Smooth muscle cell (in vitro differentiated cells): Measurements from ENCODE around the gene EPS15. TPM values are rescaled to one million over a fixed set of nuclear protein-coding genes. Genes with fewer than 3 reads are reported as not detected.
"Not testable (repeated sequence)": the region's sequence is repeated elsewhere in the genome, so short reads cannot be mapped to it uniquely, and the experiment has no call there.

Experiments used
- DNase-seq: peaks from one replicate; lab custom pipeline; 2025; ENCODE audit not compliant: unreplicated experiment; lab: John Stamatoyannopoulos, UW
- H2AFZ ChIP-seq: fragments of 200-600 bp; sonication (generic); 2 replicates; pipeline ENCODE4 v1.6.0; 2016; ENCODE audit warnings: antibody characterized with exemption, low read depth, mild to moderate bottlenecking
- H3F3A ChIP-seq: fragments of 200-600 bp; sonication (generic); 2 replicates; pipeline ENCODE4 v1.6.0; 2017; ENCODE audit warnings: antibody characterized with exemption, low read depth
- H3K27ac ChIP-seq: fragments of 200-600 bp; sonication (generic); 2 replicates; pipeline ENCODE4 v1.5.1; 2016; ENCODE audit warnings: low read depth, mild to moderate bottlenecking
- H3K27me3 ChIP-seq: fragments of 200-600 bp; sonication (generic); 2 replicates; pipeline ENCODE4 v1.6.1; 2016; ENCODE audit warnings: low read depth, mild to moderate bottlenecking
- H3K36me3 ChIP-seq: fragments of 200-600 bp; sonication (generic); 2 replicates; pipeline ENCODE4 v1.5.1; 2016; ENCODE audit warnings: low read depth
- H3K4me1 ChIP-seq: fragments of 200-600 bp; sonication (generic); 2 replicates; pipeline ENCODE4 v1.5.1; 2016; ENCODE audit warnings: low read depth
- H3K4me2 ChIP-seq: fragments of 200-600 bp; sonication (generic); 2 replicates; pipeline ENCODE4 v1.6.0; 2016; ENCODE audit warnings: mild to moderate bottlenecking
- H3K4me3 ChIP-seq: fragments of 200-600 bp; sonication (generic); 2 replicates; pipeline ENCODE4 v1.5.1; 2016; ENCODE audit warnings: mild to moderate bottlenecking
- H3K79me2 ChIP-seq: fragments of 200-600 bp; sonication (generic); 2 replicates; pipeline ENCODE4 v1.6.0; 2016; ENCODE audit warnings: low read depth, mild to moderate bottlenecking
- H3K9ac ChIP-seq: fragments of 200-600 bp; sonication (generic); 2 replicates; pipeline ENCODE4 v1.6.0; 2016; ENCODE audit warnings: low read depth
- H3K9me3 ChIP-seq: fragments of 200-600 bp; sonication (generic); replicated peaks from 2 replicates; pipeline ENCODE4 v1.5.1; 2016; ENCODE audit warnings: low read depth
- H4K20me1 ChIP-seq: fragments of 200-600 bp; sonication (generic); 2 replicates; pipeline ENCODE4 v1.6.0; 2016; ENCODE audit warnings: low read depth
- WGBS: methylation state at CpG from one replicate; pipeline ENCODE4 v1.1.7; 2016; ENCODE audit warnings: low lambda C conversion rate; 5-methylcytosine and 5-hydroxymethylcytosine counted together
- polyA plus RNA-seq: library from polyadenylated mRNA; unstranded; fragments of >200 nt; fragmentation: Nextera tagmentation; extraction: Ambion mirVana; gene quantifications from 2 replicates; pipeline ENCODE4 v1.2.1, GENCODE V29; 2016
- total RNA-seq: library from RNA; depleted of rRNA; stranded (reverse); fragments of >200 nt; gene quantifications from 2 replicates; pipeline ENCODE4 v1.2.3, GENCODE V29; 2014
- TF ChIP-seq, protein P1 (sequence below): fragments of 200-600 bp; sonication (generic); IDR thresholded peaks from 2 replicates; pipeline ENCODE4 v1.5.1; 2017; ENCODE audit warnings: borderline replicate concordance, mild to moderate bottlenecking, antibody characterized with exemption; ENCODE audit not compliant: insufficient read depth, poor library complexity, severe bottlenecking

The EPS15 gene
- total and polyA plus RNA-seq, 2 experiments from 2014 or later, result 9.0 to 54.3 TPM

DNA sequence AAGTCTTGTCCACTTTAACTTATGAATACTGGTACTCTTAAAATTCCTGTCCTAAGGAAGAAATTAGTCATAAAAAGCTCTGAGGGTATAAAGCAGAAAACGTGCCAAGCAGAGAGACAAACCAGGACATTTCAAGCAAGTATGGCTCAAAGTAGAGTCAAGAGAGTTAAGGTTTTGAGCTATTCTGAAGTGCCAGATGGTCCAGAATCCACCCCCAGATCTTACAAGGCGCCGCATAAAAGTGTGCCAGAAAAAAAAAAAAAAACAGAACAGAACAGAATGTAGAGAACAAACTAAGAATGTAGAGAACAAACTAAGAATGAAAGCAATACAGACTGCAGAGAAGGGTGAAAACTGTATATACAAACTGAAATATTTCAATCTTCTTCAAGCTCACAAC is 12.5 kb downstream of the EPS15 start:
- Histone ChIP-seq H3K27me3 (no peaks in the 10 kb centered on the region), H4K20me1 (peaks cover 58% of the 10 kb centered on the region), H3K4me1 (no peaks in the 10 kb centered on the region), H3K4me3 (peak overlapping the region; percentile 12), H2AFZ (no peak overlapping the region), H3K27ac (peak overlapping the region; percentile 11), H3K4me2 (peak overlapping the region; percentile 57), H3K9me3 (no peaks in the 10 kb centered on the region), H3K36me3 (no peaks in the 10 kb centered on the region), H3K79me2 (peaks cover 89% of the 10 kb centered on the region), H3K9ac (no peak overlapping the region), H3F3A (peaks cover 3% of the 10 kb centered on the region)
- TF ChIP-seq, protein P1, sequence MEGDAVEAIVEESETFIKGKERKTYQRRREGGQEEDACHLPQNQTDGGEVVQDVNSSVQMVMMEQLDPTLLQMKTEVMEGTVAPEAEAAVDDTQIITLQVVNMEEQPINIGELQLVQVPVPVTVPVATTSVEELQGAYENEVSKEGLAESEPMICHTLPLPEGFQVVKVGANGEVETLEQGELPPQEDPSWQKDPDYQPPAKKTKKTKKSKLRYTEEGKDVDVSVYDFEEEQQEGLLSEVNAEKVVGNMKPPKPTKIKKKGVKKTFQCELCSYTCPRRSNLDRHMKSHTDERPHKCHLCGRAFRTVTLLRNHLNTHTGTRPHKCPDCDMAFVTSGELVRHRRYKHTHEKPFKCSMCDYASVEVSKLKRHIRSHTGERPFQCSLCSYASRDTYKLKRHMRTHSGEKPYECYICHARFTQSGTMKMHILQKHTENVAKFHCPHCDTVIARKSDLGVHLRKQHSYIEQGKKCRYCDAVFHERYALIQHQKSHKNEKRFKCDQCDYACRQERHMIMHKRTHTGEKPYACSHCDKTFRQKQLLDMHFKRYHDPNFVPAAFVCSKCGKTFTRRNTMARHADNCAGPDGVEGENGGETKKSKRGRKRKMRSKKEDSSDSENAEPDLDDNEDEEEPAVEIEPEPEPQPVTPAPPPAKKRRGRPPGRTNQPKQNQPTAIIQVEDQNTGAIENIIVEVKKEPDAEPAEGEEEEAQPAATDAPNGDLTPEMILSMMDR, result no peak
- 33% methylated on average over 3 of the region's 3 CpGs for WGBS
- no peak for DNase-seq

DNA sequence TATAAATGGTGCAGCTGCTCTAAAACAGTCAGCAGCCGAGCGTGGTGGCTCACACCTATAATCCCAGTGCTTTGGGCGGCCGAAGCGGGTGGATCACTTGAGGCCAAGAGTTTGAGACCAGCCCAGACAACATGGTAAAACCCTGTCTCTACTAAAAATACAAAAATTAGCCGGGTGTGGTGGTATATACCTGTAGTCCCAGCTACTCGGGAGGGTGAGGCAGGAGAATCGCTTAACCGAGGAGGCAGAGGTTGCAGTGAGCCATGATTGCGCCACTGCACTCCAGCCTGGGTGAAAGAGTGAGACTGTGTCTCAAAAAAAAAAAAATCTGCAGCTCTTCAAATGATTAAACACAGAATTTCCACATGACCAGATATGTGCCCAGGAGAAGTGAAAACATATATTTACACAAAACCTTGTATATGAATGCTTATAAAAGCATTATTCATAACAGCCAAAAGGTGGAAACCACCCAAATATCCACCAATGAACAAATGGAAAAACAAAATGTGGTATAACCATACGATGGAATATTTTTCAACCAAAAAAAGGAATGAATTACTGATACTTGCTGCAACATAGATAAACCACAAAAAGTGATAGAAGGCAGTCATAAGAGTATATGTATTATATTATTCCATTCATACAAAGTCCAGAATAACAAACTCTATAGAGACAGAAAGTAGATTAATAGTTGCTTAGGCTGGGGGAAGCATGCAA is 14.1 kb downstream of the EPS15 start:
- H2AFZ ChIP-seq, result no peak overlapping the region
- no peaks in the 10 kb centered on the region for H3K36me3 ChIP-seq
- H3K9me3 ChIP-seq, result no peaks in the 10 kb centered on the region
- H3K4me2 ChIP-seq, result no peak overlapping the region
- H3K4me1 ChIP-seq, result no peaks in the 10 kb centered on the region
- peaks cover 87% of the 10 kb centered on the region for H3K79me2 ChIP-seq
- no peak overlapping the region for H3K4me3 ChIP-seq
- 96% methylated on average over 11 of the region's 11 CpGs for WGBS
- H3K27me3 ChIP-seq, result no peaks in the 10 kb centered on the region
- peaks cover 44% of the 10 kb centered on the region for H4K20me1 ChIP-seq
- no peak overlapping the region for H3K27ac ChIP-seq
- DNase-seq, result no peak
- H3F3A ChIP-seq, result peaks cover 3% of the 10 kb centered on the region
- no peak overlapping the region for H3K9ac ChIP-seq
- TF ChIP-seq, protein P1, result no peak

DNA sequence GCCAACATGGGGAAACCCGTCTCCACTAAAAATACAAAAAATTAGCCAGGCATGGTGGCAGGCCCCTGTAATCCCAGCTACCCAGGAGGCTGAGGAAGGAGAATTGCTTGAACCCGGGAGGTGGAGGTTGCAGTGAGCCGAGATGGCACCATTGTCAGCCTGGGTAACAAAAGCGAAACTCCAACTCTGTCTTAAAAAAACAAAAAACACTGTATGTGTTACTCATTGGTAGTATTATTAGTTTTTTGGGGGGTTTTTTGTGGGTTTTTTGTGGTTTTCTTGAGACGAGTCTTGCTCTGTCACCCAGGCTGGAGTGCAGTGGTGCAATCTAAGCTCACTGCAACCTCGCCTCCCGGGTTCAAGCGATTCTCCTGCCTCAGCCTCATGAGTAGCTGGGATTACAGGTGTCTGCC is 17.8 kb downstream of the EPS15 start:
- Histone ChIP-seq H4K20me1 (peaks cover 40% of the 10 kb centered on the region), H3K79me2 (peaks cover 92% of the 10 kb centered on the region)
- 97% methylated on average over 8 of the region's 8 CpGs for WGBS
- not testable (repeated sequence) for DNase-seq, H3F3A ChIP-seq, H3K4me2 ChIP-seq, H3K27me3 ChIP-seq, H2AFZ ChIP-seq, H3K4me1 ChIP-seq, H3K27ac ChIP-seq, H3K9ac ChIP-seq, H3K36me3 ChIP-seq, H3K9me3 ChIP-seq, H3K4me3 ChIP-seq

DNA sequence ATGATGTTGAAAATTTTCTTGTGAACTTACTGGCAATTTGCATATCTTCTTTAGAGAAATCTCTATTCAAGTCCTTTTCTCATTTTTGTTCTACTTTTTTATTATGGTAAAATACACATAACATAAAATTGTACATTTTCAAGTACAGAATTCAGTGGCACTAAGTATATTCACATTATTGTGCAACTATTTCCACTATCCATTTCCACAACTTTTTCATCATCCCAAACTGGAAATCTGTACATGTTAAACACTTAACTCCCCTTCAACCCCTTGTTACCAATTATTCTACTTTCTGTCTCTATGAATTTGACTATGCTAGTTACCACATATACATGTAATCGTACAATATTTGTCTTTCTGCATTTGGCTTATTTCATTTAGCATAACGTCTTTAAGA is 19.4 kb downstream of the EPS15 start:
- no peak overlapping the region for H3K4me3 ChIP-seq
- no peak overlapping the region for H3K4me2 ChIP-seq
- H2AFZ ChIP-seq, result no peak overlapping the region
- TF ChIP-seq, protein P1, result no peak
- no peak overlapping the region for H3K9ac ChIP-seq
- 95% methylated on average over 2 of the region's 2 CpGs for WGBS
- H3K36me3 ChIP-seq, result no peaks in the 10 kb centered on the region
- H3K27me3 ChIP-seq, result no peaks in the 10 kb centered on the region
- peaks cover 94% of the 10 kb centered on the region for H3K79me2 ChIP-seq
- peaks cover 47% of the 10 kb centered on the region for H4K20me1 ChIP-seq
- DNase-seq, result no peak
- H3K4me1 ChIP-seq, result no peaks in the 10 kb centered on the region
- H3K9me3 ChIP-seq, result no peaks in the 10 kb centered on the region
- no peaks in the 10 kb centered on the region for H3F3A ChIP-seq
- H3K27ac ChIP-seq, result no peak overlapping the region
